Measurements from ENCODE around the gene PLCB1.
"Not testable (repeated sequence)": the region's sequence is repeated elsewhere in the genome, so short reads cannot be mapped to it uniquely, and the experiment has no call there.

The PLCB1 gene

GRCh38 chr20:8635048-8635572, 503.0 kb downstream of the PLCB1 start:
- DNase-seq, result no peak

GRCh38 chr20:8635837-8636236, 503.8 kb downstream of the PLCB1 start:
- no peak for DNase-seq

GRCh38 chr20:8639112-8639778, 507.2 kb downstream of the PLCB1 start:
- DNase-seq, result no peak

- DNase-seq, result peak; percentile 19
These were observed 508.4 kb downstream of the PLCB1 start for GRCh38 chr20:8640461-8640860.

- no peak for DNase-seq
These were observed 510.2 kb downstream of the PLCB1 start for GRCh38 chr20:8642247-8642646.

GRCh38 chr20:8644468-8644867, 512.4 kb downstream of the PLCB1 start:
- not testable (repeated sequence) for DNase-seq

- no peak for DNase-seq
These were observed 513.3 kb downstream of the PLCB1 start for GRCh38 chr20:8645326-8645725.

- peak; percentile 80 for DNase-seq
These were observed 514.0 kb downstream of the PLCB1 start for GRCh38 chr20:8646033-8646441.

GRCh38 chr20:8646716-8647115, 514.6 kb downstream of the PLCB1 start:
- peak; percentile 93 for DNase-seq

- no peak for DNase-seq
These were observed 515.9 kb downstream of the PLCB1 start for GRCh38 chr20:8647961-8648441.

GRCh38 chr20:8648466-8648865, 516.4 kb downstream of the PLCB1 start:
- no peak for DNase-seq

- DNase-seq, result peak; percentile 11
These were observed 520.3 kb downstream of the PLCB1 start for GRCh38 chr20:8652396-8652795.

GRCh38 chr20:8654486-8654885, 522.4 kb downstream of the PLCB1 start:
- no peak for DNase-seq

- no peak for DNase-seq
These were observed 524.3 kb downstream of the PLCB1 start for GRCh38 chr20:8656335-8656734.

GRCh38 chr20:8657664-8658063, 525.6 kb downstream of the PLCB1 start:
- no peak for DNase-seq

- no peak for DNase-seq
These were observed 526.0 kb downstream of the PLCB1 start for GRCh38 chr20:8658103-8658502.

GRCh38 chr20:8661229-8661952, 529.3 kb downstream of the PLCB1 start:
- no peak for DNase-seq

GRCh38 chr20:8662433-8662954, 530.4 kb downstream of the PLCB1 start:
- no peak for DNase-seq

- DNase-seq, result no peak
These were observed 531.4 kb downstream of the PLCB1 start for GRCh38 chr20:8663424-8663823.

- no peak for DNase-seq
These were observed 532.7 kb downstream of the PLCB1 start for GRCh38 chr20:8664778-8665177.

GRCh38 chr20:8667306-8667705, 535.2 kb downstream of the PLCB1 start:
- DNase-seq, result no peak

- no peak for DNase-seq
These were observed 538.3 kb downstream of the PLCB1 start for GRCh38 chr20:8670207-8670892.

GRCh38 chr20:8670893-8671215, 538.8 kb downstream of the PLCB1 start:
- peak; percentile 15 for DNase-seq
